GM21367 (cell line): ENCODE data around the gene DGKH.

ENCODE experiments used
- ATAC-seq: cut with Tn5 transposase; IDR thresholded peaks from one replicate; pipeline ENCODE4 v1.9.1; 2021; ENCODE audit not compliant: unreplicated experiment

Gene DGKH

GRCh38 chr13:42275098-42275471 is 226.6 kb downstream of the DGKH start:
- peak; percentile 31 for ATAC-seq

GRCh38 chr13:42275506-42275905 is 227.1 kb downstream of the DGKH start:
- ATAC-seq, result no peak

GRCh38 chr13:42276683-42277082 is 228.2 kb downstream of the DGKH start:
- no peak for ATAC-seq

GRCh38 chr13:42277618-42278276 is 229.3 kb downstream of the DGKH start:
- no peak for ATAC-seq

GRCh38 chr13:42279080-42279479 is 230.6 kb downstream of the DGKH start:
- no peak for ATAC-seq

GRCh38 chr13:42279986-42280385 is 231.5 kb downstream of the DGKH start:
- no peak for ATAC-seq

GRCh38 chr13:42280537-42280936 is 232.1 kb downstream of the DGKH start:
- ATAC-seq, result no peak

- ATAC-seq, result no peak
Observed at GRCh38 chr13:42283574-42283973, 235.1 kb downstream of the DGKH start.

GRCh38 chr13:42284068-42284467 is 235.6 kb downstream of the DGKH start:
- no peak for ATAC-seq
